Stimulated activated CD8-positive, alpha-beta memory T cell treated with anti-CD3 and anti-CD28 coated beads, Interleukin-7, amount 100 ng/mL, for 4 hours (primary cell): ENCODE results near the gene SPATA25.
"Not testable (repeated sequence)": the region's sequence is repeated elsewhere in the genome, so short reads cannot be mapped to it uniquely, and the experiment has no call there.

Source experiments
- DNase-seq, 2 donors: peaks; one replicate each; pipeline ENCODE4 v3.0.0-alpha.2; 2020; ENCODE audit warnings: low read depth in 2 of 2

SPATA25 gene

DNA sequence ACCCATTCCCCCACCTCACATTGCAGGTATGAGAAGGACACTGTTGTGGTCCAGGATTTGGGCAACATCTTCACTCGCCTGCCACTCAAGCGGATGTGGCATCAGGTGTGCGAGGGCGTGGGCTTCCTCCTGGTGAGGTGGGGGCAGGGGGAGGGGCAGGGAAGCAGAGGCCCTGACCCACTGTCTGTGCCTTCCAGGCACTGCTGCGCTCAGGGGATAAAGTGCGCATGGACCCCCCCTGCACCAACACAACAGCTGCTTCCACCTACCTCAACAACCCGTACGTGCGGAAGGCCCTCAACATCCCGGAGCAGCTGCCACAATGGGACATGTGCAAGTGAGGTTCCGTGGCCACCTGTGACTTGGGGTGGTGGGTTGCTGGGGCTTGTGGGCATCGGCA, 7.4 kb upstream of the SPATA25 start:
- DNase-seq, result no peak

- no peak for DNase-seq
Measured at GRCh38 chr20:45893831-45894230, 6.4 kb upstream of the SPATA25 start.

DNA sequence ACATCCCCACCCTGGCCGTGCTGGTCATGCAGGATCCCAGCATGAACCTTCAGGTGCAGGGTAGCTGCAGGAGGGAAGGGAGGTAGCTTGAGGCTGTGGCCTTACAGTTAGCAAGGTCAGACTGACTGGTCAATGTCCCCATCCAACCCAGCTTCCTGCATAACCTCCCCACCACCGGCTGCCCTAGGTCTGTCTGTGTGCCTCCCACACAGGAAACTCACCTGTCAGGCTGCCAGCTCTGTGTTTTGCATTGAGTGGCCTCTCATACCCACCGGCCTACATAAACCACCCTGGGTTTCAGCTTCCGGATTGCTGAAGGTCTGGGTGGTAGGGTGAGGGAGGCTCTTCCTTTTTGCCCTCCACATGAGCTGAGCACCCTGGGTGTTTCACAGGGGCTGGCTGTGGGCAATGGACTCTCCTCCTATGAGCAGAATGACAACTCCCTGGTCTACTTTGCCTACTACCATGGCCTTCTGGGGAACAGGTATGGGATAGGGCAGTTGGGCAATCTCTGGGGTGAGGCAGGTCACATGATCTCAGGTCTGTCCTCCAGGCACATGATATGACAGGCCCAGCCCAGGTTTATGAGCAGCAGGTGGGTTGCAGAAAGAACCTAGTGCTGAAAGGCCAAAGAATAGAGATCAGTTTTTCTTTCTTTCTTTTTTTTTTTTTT, 5.5 kb upstream of the SPATA25 start:
- DNase-seq, result peak in 1 of 2 donors; percentile 28

GRCh38 chr20:45892049-45892825, 4.8 kb upstream of the SPATA25 start:
- no peak for DNase-seq

DNA sequence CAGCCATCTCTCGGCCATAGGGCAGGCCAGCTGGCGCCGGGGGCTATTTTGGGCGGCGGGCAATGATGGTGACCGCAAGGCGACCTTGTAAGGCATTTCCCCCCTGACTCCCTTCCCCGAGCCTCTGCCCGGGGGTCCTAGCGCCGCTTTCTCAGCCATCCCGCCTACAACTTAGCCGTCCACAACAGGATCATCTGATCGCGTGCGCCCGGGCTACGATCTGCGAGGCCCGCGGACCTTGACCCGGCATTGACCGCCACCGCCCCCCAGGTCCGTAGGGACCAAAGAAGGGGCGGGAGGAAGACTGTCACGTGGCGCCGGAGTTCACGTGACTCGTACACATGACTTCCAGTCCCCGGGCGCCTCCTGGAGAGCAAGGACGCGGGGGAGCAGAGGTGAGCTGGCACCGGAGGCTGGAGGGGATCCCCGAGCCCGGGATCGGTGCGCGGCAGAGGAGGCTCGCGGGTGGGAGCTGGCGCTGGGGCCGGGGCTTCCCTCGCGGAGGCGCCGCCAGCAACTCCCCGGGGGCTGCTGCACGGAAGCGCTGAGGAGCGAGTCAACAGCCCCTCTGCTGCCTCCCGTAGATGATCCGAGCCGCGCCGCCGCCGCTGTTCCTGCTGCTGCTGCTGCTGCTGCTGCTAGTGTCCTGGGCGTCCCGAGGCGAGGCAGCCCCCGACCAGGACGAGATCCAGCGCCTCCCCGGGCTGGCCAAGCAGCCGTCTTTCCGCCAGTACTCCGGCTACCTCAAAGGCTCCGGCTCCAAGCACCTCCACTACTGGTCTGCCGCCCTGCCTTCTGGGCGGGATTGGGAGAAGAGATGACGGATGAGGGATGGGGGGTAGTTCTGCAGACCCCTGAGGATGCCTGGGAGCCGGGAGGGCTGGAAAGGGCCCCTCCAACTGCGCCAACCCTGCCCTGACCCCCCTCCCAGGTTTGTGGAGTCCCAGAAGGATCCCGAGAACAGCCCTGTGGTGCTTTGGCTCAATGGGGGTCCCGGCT, 3.9 kb upstream of the SPATA25 start, which contains the start of the genes CTSA and NEURL2:
TSS of gene CTSA (plus strand) at position 351 of the 999 bp plus-strand sequence. CDS start at position 585, 234 bp downstream.
TSS of gene NEURL2 (minus strand) at position 224 of the 999 bp plus-strand sequence. CDS start at position 7, 217 bp downstream.
- peak; percentile 77 to 79 for DNase-seq

DNA sequence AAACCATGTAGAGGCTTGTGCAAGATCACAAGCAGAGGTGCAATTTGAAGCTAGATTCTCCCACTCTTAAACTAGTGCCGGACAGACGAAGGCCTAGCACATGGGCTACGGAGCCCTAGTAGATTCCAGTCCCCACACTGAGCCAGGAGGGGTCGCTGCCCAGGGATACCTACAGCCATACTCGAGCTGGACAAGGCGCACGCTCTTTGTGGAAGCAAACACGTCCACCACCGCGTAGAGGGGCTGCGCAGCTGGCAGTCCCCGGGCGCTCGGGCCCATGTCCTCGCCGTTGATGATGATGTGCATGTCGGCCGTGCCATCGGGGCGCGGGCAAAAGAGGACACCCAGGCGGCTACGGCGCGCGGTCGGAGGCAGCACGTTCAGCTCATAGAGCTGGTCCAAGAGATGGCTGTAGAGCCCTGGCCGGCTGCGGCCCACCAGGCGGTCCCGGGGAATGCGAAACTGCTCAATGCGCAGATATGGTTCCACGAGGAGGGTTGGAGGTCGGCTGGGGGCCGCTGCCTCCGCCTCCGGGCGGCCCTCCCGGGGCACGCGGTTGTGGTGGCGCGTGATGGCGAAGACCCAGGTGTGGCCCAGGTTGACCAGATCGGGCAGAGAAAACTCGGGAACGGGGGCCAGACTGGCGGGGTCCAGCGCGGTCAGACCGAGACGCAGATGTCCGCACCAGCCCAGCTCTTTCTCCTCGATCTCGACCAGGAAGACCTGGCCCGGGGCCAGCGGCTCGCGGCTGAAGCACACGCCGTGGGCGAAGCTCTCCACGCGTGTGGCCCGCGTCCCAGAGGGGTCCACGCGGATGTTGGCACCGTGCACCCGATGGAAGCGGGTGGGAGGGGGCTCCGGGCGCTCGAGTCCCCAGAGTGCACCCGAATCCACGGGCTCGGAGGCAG, 2.9 kb upstream of the SPATA25 start:
- peak in 1 of 2 donors; percentile 33 for DNase-seq

DNA sequence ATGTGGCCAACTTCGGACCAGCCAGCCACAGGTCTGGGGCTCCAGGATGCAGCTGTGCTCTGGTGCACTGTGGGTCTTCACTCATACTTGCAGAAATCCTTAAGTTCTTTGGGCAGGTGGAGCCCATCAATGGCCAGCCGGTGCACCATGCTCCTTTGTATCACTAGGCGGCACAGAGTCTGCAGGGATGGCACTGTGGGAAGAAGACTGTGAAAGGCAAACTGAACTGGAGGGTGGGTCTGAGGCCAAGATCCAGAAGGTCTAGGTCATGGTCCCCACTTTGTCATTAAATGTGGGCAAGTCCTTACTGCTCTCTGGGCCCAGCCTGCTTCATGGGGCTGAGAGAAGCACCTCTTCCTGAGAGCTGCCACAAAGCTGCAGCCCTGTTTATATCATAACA, 1.3 kb upstream of the SPATA25 start:
- DNase-seq, result no peak

DNA sequence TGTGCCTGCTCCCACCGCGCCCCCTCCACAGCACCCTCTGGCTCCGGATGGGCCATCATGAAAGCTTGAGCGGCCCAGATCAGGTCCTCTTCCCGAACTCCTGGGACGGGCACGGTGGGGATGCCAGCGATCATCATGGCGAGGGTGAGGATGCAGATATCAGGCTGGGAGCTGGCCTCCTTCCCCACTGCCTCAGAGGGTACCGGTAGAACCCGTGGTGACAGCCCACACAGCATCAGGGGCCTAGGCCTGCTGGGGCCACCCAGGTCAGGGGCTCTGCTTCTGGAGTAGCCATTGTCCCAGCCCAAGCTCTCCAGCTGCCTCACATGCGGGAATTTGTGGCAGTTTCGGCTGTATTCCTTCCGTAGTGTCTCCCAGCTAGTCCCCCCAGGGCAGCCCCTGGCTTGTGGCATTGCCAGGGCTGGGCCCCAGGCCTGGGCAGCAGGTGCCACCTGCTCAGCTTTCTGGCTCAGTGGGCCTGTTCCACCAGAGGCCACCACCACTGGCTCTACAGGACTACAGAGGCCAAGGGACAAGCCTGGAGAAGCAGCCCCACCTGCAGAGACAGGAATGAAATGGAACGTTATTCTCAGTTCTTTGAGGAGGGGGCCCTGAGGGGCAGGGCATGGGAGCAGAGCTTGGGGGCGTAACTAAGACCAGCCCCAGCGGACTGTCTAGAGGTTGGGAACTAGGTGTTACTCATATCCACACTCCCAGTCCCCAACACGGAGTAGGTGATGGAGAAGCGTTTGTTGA, 654 bp downstream of the SPATA25 start:
- DNase-seq, result no peak

DNA sequence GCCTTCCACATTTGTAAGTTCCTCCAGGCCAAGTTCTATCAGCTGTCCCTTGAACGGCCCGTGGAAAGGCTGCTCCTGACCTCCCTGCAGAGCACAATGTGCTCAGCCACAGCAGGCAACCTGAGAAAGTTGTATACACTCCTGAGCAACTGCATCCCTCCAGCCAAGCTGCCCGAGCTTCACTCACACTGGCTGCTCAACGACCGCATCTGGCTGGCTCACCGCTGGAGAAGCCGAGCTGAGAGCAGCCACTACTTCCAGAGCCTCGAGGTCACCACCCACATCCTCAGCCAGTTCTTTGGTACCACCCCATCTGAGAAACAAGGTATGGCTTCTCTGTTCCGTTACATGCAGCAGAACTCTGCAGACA, 4.3 kb downstream of the SPATA25 start:
- DNase-seq, result no peak

GRCh38 chr20:45882469-45883099, 4.8 kb downstream of the SPATA25 start:
- no peak for DNase-seq

- DNase-seq, result peak; percentile 94 to 98
Measured at GRCh38 chr20:45880988-45881788, 6.2 kb downstream of the SPATA25 start, which contains the start of gene ZSWIM1. Gene ZSWIM1 (plus strand): TSS chr20:45881227. CDS start chr20:45882593, 1,366 bp downstream.

DNA sequence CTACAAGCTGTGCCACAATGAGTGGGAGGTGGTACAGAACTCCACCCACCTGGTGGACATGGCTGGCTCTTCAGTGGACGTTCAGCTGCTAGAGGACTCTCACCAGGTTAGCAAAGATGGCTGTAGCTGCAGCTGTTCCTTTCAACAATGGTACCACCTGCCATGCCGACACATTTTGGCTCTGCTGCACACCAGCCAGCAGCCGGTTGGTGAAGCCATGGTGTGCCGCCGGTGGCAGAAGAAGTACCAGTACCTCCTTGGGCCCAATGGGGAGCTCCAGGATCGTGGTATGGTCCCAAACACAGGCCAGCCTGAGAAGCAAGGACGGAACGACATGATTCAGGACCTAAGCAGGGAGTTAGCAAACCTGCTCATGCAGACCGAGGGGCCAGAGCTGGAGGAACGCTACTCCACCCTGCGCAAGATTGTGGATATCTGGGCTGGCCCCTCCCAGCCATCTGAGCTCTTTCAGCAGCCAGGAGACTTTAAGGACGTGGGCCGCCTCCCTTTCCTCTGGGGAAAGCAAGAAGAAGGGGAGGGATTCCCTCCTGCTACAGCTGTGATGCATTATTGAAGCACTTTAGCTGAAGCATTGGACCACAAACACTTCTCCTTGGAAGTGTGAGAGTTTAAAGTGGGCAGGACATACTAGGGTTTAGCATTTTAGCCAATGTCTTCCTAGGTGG, 9.2 kb downstream of the SPATA25 start:
- no peak for DNase-seq

- DNase-seq, result no peak
Measured at GRCh38 chr20:45874576-45874975, 12.8 kb downstream of the SPATA25 start.

- DNase-seq, result not testable (repeated sequence)
Measured at GRCh38 chr20:45874104-45874481, 13.3 kb downstream of the SPATA25 start.

- DNase-seq, result no peak
Measured at GRCh38 chr20:45873409-45874103, 13.9 kb downstream of the SPATA25 start.

DNA sequence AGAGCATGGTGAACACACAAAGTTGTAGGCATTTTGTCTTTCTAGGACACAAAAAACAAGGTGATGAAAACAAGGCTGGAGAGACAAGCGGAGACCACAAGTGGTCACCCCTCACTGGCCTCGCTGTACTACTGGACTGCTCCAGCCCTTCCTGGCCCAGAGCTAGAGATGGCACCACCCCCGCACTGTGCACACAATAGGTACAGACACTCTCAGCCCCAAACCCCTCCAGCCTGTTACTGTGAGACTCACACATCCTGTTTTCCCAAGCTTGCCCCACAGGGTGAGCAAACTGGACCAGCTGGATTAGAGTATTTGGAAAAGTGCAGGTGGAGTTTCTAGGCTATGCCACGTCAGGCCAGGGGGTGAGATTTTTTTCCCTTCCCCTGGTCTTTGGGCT, 14.8 kb downstream of the SPATA25 start:
- no peak for DNase-seq

DNA sequence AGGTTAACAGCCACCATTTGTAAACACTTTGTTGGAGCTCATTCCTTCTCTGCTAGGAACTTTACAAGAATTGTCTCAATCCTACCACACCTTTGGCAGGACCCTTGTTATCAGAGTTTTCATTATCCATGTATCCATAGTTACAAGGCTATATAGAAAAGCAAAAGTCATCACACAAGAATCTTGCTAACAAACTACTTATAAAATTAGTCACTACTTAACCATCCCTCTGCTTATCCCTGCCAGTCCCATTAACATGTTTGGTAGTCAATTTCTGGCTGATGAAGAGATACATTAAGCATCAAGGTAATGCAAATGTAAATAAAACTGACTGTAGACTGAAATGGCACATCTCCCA, 19.6 kb downstream of the SPATA25 start:
- no peak for DNase-seq
